GM18517 (cell line): Measurements from ENCODE around the gene DNAAF5.
"Not testable (repeated sequence)": the region's sequence is repeated elsewhere in the genome, so short reads cannot be mapped to it uniquely, and the experiment has no call there.

Experiments used
- ATAC-seq: cut with Tn5 transposase; IDR thresholded peaks from one replicate; pipeline ENCODE4 v1.9.1; 2021; ENCODE audit warnings: mild to moderate bottlenecking, moderate library complexity; ENCODE audit not compliant: unreplicated experiment

The DNAAF5 gene

GRCh38 chr7:729140-730000, 2.9 kb downstream of the DNAAF5 start:
- ATAC-seq = no peak

GRCh38 chr7:730501-731439, 4.3 kb downstream of the DNAAF5 start:
- ATAC-seq = no peak

GRCh38 chr7:731440-732085, 5.1 kb downstream of the DNAAF5 start:
- no peak for ATAC-seq

- no peak for ATAC-seq
Measured at GRCh38 chr7:732094-732541, 5.6 kb downstream of the DNAAF5 start.

- no peak for ATAC-seq
Measured at GRCh38 chr7:732556-732955, 6.1 kb downstream of the DNAAF5 start.

- no peak for ATAC-seq
Measured at GRCh38 chr7:734214-734613, 7.7 kb downstream of the DNAAF5 start.

- no peak for ATAC-seq
Measured at GRCh38 chr7:734808-735207, 8.3 kb downstream of the DNAAF5 start.

GRCh38 chr7:738241-738640, 11.7 kb downstream of the DNAAF5 start:
- no peak for ATAC-seq

GRCh38 chr7:738723-739454, 12.4 kb downstream of the DNAAF5 start:
- no peak for ATAC-seq

GRCh38 chr7:739455-739982, 13.0 kb downstream of the DNAAF5 start:
- no peak for ATAC-seq

- no peak for ATAC-seq
Measured at GRCh38 chr7:739983-740942, 13.8 kb downstream of the DNAAF5 start.

- no peak for ATAC-seq
Measured at GRCh38 chr7:741191-741671, 14.7 kb downstream of the DNAAF5 start.

GRCh38 chr7:741850-742249, 15.4 kb downstream of the DNAAF5 start:
- ATAC-seq = no peak

GRCh38 chr7:742791-743190, 16.3 kb downstream of the DNAAF5 start:
- ATAC-seq = no peak

GRCh38 chr7:743341-744127, 17.0 kb downstream of the DNAAF5 start:
- ATAC-seq = not testable (repeated sequence)

- ATAC-seq = not testable (repeated sequence)
Measured at GRCh38 chr7:744128-744520, 17.6 kb downstream of the DNAAF5 start.

GRCh38 chr7:744854-745430, 18.4 kb downstream of the DNAAF5 start:
- no peak for ATAC-seq
